HepG2 (cell line): ENCODE measurements around the gene ZNF554. TPM values are rescaled to one million over a fixed set of nuclear protein-coding genes. Genes with fewer than 3 reads are reported as not detected.

ENCODE experiments used
- REL ChIP-seq: sonication (generic); formaldehyde crosslinking; conservative IDR thresholded peaks from 2 replicates; pipeline ENCODE4 v1.8.0; 2022; ENCODE audit warnings: mild to moderate bottlenecking, missing genetic modification reagents, moderate library complexity
- ZNF160 ChIP-seq: sonication (generic); formaldehyde crosslinking; IDR thresholded peaks from 2 replicates; pipeline ENCODE4 v1.8.0; 2022; ENCODE audit warnings: mild to moderate bottlenecking, inconsistent platforms, missing genetic modification reagents
- ZNF17 ChIP-seq: sonication (generic); formaldehyde crosslinking; IDR thresholded peaks from 2 replicates; pipeline ENCODE4 v1.5.0; 2020; ENCODE audit warnings: mild to moderate bottlenecking, missing genetic modification reagents
- ZNF703 ChIP-seq: sonication (generic); formaldehyde crosslinking; IDR thresholded peaks from 2 replicates; pipeline ENCODE4 v1.5.1; 2020; ENCODE audit warnings: missing genetic modification reagents, mild to moderate bottlenecking, moderate library complexity, borderline replicate concordance
- polyA plus RNA-seq, 8 experiments: library from polyadenylated mRNA; depleted of rRNA in 3 of 8; stranded (reverse) in 7 of 8; unstranded in 1 of 8; fragments of >200 nt; fragmentation: Illumina TruSeq in 4 of 8; extraction: Trizol in 4 of 8; gene quantifications; 2 replicates each; pipeline versions ENCODE4 v1.2.1 to v1.2.3, GENCODE V29; 2011 to 2016; ENCODE audit warnings: low read depth in 4 of 8, missing spikeins in 1 of 8, mixed read lengths in 1 of 8; ENCODE audit not compliant: insufficient read depth in 1 of 8
- total RNA-seq, 5 experiments: library from RNA; depleted of rRNA; stranded (reverse); fragments of >200 nt; fragmentation: Illumina TruSeq; extraction: Trizol; gene quantifications; 2 replicates each; pipeline ENCODE4 v1.2.3, GENCODE V29; 2016; ENCODE audit warnings: low read depth in 1 of 5
- TF ChIP-seq, protein P1 (sequence below): IDR thresholded peaks from 2 replicates; pipeline ENCODE4 v1.6.1; 2016; ENCODE audit warnings: low read depth, missing genetic modification reagents, missing compliant biosample characterization
- TF ChIP-seq, protein P2 (sequence below): sonication (generic); formaldehyde crosslinking; IDR thresholded peaks from 2 replicates; pipeline ENCODE4 v1.4.0; 2020; ENCODE audit warnings: missing genetic modification reagents, borderline replicate concordance
- TF ChIP-seq, protein P3 (sequence below): sonication (generic); formaldehyde crosslinking; IDR thresholded peaks from 2 replicates; pipeline ENCODE4 v1.5.0; 2020; ENCODE audit warnings: mild to moderate bottlenecking, missing genetic modification reagents
- TF ChIP-seq, protein P4 (sequence below): sonication (generic); formaldehyde crosslinking; IDR thresholded peaks from 2 replicates; pipeline ENCODE4 v1.4.0; 2020; ENCODE audit warnings: mild to moderate bottlenecking, missing genetic modification reagents
- TF ChIP-seq, protein P5 (sequence below): sonication (generic); formaldehyde crosslinking; IDR thresholded peaks from 2 replicates; pipeline ENCODE4 v1.8.1; 2023; ENCODE audit warnings: mild to moderate bottlenecking, inconsistent platforms, moderate library complexity, missing genetic modification reagents, borderline replicate concordance
- TF ChIP-seq, protein P6 (sequence below): sonication (generic); formaldehyde crosslinking; IDR thresholded peaks from 2 replicates; pipeline ENCODE4 v1.8.0; 2022; ENCODE audit warnings: mild to moderate bottlenecking, missing genetic modification reagents
- TF ChIP-seq, protein P7 (sequence below): sonication (generic); formaldehyde crosslinking; conservative IDR thresholded peaks from 2 replicates; pipeline ENCODE4 v1.4.0; 2020; ENCODE audit warnings: missing genetic modification reagents

The ZNF554 gene
- total and polyA plus RNA-seq, 2 of the 13 experiments (the other 11 are each of a cell fraction or from before 2014, with no cell fraction given), result 2.2 to 2.7 TPM

DNA sequence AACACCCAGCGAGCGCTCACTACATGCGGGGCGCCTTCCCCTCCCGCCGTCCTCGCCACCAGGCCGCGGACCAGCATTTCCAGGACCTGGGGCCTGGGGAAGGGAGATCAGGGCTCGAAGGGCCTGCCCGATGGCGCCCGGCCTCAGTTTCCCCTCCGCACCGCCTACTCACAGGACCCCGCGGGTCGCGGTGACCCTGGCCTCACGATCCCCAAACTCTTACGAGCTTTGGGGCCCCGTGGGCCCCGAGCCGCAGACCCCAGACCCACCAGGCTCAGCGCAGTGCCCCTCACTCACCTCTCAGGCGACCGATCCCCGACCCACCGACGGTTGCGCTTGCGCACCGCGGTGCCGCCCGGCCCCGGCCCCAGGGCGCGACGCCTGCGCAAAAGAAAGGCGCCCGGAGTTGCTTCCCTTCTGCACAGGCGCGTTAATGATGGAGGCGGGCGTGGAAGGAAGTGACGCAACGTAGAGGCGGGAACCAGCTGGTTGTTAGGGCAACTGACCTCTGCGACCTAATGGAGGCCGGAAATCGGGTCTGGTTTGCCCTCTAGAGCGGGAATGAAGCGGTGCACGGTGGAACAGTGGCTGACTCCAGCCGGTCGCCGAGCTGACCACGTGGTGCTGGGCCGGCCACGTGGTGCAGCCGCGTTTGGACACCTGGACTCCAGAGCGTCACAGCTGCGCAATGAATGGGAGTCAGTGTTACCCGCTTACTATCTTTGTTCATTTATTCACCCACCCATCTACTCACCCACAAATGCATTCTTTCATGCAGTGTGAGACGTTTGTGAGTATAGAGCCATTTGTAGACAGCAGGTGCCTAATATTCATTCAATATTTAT, 36.5 kb upstream of the ZNF554 start, which contains the start of gene SGTA (continued):
- TF ChIP-seq, protein P1, sequence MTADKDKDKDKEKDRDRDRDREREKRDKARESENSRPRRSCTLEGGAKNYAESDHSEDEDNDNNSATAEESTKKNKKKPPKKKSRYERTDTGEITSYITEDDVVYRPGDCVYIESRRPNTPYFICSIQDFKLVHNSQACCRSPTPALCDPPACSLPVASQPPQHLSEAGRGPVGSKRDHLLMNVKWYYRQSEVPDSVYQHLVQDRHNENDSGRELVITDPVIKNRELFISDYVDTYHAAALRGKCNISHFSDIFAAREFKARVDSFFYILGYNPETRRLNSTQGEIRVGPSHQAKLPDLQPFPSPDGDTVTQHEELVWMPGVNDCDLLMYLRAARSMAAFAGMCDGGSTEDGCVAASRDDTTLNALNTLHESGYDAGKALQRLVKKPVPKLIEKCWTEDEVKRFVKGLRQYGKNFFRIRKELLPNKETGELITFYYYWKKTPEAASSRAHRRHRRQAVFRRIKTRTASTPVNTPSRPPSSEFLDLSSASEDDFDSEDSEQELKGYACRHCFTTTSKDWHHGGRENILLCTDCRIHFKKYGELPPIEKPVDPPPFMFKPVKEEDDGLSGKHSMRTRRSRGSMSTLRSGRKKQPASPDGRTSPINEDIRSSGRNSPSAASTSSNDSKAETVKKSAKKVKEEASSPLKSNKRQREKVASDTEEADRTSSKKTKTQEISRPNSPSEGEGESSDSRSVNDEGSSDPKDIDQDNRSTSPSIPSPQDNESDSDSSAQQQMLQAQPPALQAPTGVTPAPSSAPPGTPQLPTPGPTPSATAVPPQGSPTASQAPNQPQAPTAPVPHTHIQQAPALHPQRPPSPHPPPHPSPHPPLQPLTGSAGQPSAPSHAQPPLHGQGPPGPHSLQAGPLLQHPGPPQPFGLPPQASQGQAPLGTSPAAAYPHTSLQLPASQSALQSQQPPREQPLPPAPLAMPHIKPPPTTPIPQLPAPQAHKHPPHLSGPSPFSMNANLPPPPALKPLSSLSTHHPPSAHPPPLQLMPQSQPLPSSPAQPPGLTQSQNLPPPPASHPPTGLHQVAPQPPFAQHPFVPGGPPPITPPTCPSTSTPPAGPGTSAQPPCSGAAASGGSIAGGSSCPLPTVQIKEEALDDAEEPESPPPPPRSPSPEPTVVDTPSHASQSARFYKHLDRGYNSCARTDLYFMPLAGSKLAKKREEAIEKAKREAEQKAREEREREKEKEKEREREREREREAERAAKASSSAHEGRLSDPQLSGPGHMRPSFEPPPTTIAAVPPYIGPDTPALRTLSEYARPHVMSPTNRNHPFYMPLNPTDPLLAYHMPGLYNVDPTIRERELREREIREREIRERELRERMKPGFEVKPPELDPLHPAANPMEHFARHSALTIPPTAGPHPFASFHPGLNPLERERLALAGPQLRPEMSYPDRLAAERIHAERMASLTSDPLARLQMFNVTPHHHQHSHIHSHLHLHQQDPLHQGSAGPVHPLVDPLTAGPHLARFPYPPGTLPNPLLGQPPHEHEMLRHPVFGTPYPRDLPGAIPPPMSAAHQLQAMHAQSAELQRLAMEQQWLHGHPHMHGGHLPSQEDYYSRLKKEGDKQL (CRISPR knock-in tag), result no peak
- TF ChIP-seq, protein P2, sequence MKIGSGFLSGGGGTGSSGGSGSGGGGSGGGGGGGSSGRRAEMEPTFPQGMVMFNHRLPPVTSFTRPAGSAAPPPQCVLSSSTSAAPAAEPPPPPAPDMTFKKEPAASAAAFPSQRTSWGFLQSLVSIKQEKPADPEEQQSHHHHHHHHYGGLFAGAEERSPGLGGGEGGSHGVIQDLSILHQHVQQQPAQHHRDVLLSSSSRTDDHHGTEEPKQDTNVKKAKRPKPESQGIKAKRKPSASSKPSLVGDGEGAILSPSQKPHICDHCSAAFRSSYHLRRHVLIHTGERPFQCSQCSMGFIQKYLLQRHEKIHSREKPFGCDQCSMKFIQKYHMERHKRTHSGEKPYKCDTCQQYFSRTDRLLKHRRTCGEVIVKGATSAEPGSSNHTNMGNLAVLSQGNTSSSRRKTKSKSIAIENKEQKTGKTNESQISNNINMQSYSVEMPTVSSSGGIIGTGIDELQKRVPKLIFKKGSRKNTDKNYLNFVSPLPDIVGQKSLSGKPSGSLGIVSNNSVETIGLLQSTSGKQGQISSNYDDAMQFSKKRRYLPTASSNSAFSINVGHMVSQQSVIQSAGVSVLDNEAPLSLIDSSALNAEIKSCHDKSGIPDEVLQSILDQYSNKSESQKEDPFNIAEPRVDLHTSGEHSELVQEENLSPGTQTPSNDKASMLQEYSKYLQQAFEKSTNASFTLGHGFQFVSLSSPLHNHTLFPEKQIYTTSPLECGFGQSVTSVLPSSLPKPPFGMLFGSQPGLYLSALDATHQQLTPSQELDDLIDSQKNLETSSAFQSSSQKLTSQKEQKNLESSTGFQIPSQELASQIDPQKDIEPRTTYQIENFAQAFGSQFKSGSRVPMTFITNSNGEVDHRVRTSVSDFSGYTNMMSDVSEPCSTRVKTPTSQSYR (CRISPR knock-in tag), result peak; percentile 47; the same call in 1 of the 2 replicates
- TF ChIP-seq REL (CRISPR knock-in tag) (peak; percentile 99), ZNF703 (CRISPR knock-in tag) (no peak), ZNF17 (CRISPR knock-in tag) (peak; percentile 4; the same call in 1 of the 2 replicates), ZNF160 (CRISPR knock-in tag) (peak; percentile 71)
- TF ChIP-seq, protein P3, sequence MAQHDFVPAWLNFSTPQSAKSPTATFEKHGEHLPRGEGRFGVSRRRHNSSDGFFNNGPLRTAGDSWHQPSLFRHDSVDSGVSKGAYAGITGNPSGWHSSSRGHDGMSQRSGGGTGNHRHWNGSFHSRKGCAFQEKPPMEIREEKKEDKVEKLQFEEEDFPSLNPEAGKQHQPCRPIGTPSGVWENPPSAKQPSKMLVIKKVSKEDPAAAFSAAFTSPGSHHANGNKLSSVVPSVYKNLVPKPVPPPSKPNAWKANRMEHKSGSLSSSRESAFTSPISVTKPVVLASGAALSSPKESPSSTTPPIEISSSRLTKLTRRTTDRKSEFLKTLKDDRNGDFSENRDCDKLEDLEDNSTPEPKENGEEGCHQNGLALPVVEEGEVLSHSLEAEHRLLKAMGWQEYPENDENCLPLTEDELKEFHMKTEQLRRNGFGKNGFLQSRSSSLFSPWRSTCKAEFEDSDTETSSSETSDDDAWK (CRISPR knock-in tag), result no peak
- TF ChIP-seq, protein P4, sequence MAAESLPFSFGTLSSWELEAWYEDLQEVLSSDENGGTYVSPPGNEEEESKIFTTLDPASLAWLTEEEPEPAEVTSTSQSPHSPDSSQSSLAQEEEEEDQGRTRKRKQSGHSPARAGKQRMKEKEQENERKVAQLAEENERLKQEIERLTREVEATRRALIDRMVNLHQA (CRISPR knock-in tag), result no peak
- TF ChIP-seq, protein P5, sequence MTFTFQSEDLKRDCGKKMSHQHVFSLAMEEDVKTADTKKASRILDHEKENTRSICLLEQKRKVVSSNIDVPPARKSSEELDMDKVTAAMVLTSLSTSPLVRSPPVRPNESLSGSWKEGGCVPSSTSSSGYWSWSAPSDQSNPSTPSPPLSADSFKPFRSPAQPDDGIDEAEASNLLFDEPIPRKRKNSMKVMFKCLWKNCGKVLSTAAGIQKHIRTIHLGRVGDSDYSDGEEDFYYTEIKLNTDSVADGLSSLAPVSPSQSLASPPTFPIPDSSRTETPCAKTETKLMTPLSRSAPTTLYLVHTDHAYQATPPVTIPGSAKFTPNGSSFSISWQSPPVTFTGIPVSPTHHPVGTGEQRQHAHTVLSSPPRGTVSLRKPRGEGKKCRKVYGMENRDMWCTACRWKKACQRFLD, result peak; percentile 95; the same call in 1 of the 2 replicates
- TF ChIP-seq, protein P6, sequence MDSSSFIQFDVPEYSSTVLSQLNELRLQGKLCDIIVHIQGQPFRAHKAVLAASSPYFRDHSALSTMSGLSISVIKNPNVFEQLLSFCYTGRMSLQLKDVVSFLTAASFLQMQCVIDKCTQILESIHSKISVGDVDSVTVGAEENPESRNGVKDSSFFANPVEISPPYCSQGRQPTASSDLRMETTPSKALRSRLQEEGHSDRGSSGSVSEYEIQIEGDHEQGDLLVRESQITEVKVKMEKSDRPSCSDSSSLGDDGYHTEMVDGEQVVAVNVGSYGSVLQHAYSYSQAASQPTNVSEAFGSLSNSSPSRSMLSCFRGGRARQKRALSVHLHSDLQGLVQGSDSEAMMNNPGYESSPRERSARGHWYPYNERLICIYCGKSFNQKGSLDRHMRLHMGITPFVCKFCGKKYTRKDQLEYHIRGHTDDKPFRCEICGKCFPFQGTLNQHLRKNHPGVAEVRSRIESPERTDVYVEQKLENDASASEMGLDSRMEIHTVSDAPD, result peak; percentile 66
- TF ChIP-seq, protein P7, sequence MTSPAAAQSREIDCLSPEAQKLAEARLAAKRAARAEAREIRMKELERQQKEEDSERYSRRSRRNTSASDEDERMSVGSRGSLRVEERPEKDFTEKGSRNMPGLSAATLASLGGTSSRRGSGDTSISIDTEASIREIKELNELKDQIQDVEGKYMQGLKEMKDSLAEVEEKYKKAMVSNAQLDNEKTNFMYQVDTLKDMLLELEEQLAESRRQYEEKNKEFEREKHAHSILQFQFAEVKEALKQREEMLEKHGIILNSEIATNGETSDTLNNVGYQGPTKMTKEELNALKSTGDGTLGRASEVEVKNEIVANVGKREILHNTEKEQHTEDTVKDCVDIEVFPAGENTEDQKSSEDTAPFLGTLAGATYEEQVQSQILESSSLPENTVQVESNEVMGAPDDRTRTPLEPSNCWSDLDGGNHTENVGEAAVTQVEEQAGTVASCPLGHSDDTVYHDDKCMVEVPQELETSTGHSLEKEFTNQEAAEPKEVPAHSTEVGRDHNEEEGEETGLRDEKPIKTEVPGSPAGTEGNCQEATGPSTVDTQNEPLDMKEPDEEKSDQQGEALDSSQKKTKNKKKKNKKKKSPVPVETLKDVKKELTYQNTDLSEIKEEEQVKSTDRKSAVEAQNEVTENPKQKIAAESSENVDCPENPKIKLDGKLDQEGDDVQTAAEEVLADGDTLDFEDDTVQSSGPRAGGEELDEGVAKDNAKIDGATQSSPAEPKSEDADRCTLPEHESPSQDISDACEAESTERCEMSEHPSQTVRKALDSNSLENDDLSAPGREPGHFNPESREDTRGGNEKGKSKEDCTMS (CRISPR knock-in tag), result no peak
